A549 (cell line): ENCODE measurements around the gene POLD4. TPM values are rescaled to one million over a fixed set of nuclear protein-coding genes. Genes with fewer than 3 reads are reported as not detected.

Experiments
- ATAC-seq, 2 experiments: fragments of 200-7000 bp in 1 of 2; fragments of >200 bp in 1 of 2; cut with Nextera tagmentation in 1 of 2; cut with Tn5 transposase in 1 of 2; 3 replicates each; pipeline versions ENCODE4 v1.8.0 to v1.9.1; 2018 to 2020; ENCODE audit warnings: mild to moderate bottlenecking in 1 of 2, moderate library complexity in 1 of 2
- CTCF ChIA-PET: fragments of 300-600 bp; sonication (Branson Sonifier 250); formaldehyde crosslinking; extraction: SDS; loops from one replicate; lab custom pipeline; 2021; ENCODE audit warnings: antibody characterized with exemption, inconsistent platforms; lab: Yijun Ruan, JAX
- POLR2A ChIA-PET: fragments of 350-600 bp; formaldehyde crosslinking; extraction: SDS; loops from one replicate; lab custom pipeline; 2021; ENCODE audit warnings: antibody characterized with exemption, inconsistent platforms; lab: Yijun Ruan, JAX
- DNase-seq, 2 experiments: peaks; one replicate each; pipeline versions ENCODE4 v3.0.0 to v3.0.0-alpha.2; 2011 to 2016; ENCODE audit warnings: low read depth in 1 of 2, low spot score in 1 of 2
- FAIRE-seq: peaks from 2 replicates; lab custom pipeline; 2011; peaks lifted over from hg19 to GRCh38; lab: Jason Lieb, UNC
- H3K27ac ChIP-seq, 2 experiments: fragments of >200 bp; sonication (Bioruptor Twin); formaldehyde crosslinking; 3 replicates each; pipeline ENCODE4 v1.5.1; 2016 to 2017
- H3K4me1 ChIP-seq: fragments of >200 bp; sonication (Bioruptor Twin); formaldehyde crosslinking; 3 replicates; pipeline ENCODE4 v1.6.1; 2016
- H3K4me2 ChIP-seq: fragments of >200 bp; sonication (Bioruptor Twin); formaldehyde crosslinking; 3 replicates; pipeline ENCODE4 v1.6.1; 2016
- H3K4me3 ChIP-seq: fragments of >200 bp; sonication (Bioruptor Twin); formaldehyde crosslinking; 3 replicates; pipeline ENCODE4 v1.5.1; 2016
- H3K9me3 ChIP-seq: fragments of >200 bp; sonication (Bioruptor Twin); formaldehyde crosslinking; 3 replicates; pipeline ENCODE4 v1.6.1; 2016
- ATOH8 ChIP-seq: fragments of 250-450 bp; sonication (Bioruptor Pico); IDR thresholded peaks from 2 replicates; pipeline ENCODE4 v1.5.0; 2020; ENCODE audit warnings: low read depth, mild to moderate bottlenecking, moderate library complexity
- BCL3 ChIP-seq: fragments of >200 bp; sonication (Bioruptor Twin); formaldehyde crosslinking; IDR thresholded peaks from 3 replicates; pipeline ENCODE4 v1.6.1; 2016
- CBX8 ChIP-seq: fragments of 200-600 bp; sonication (generic); IDR thresholded peaks from 2 replicates; pipeline ENCODE4 v1.6.1; 2016
- CEBPB ChIP-seq, 2 experiments: fragments of >200 bp in 1 of 2; sonication (Bioruptor Twin) in 1 of 2; formaldehyde crosslinking in 1 of 2; IDR thresholded peaks; 2 replicates each; pipeline ENCODE4 v1.6.1; 2012 to 2016
- EP300 ChIP-seq, 2 experiments: fragments of >200 bp; sonication (Bioruptor Twin); formaldehyde crosslinking; IDR thresholded peaks; 2 replicates in 1 of 2; 3 replicates in 1 of 2; pipeline ENCODE4 v1.6.1; 2016 to 2017
- ESRRA ChIP-seq: fragments of 150-350 bp; IDR thresholded peaks from 2 replicates; pipeline ENCODE4 v1.6.1; 2014; ENCODE audit warnings: mild to moderate bottlenecking, low read length, borderline replicate concordance
- FOSL2 ChIP-seq, 2 experiments: fragments of 450-650 bp in 1 of 2; fragments of >200 bp in 1 of 2; sonication (Bioruptor Twin) in 1 of 2; formaldehyde crosslinking; IDR thresholded peaks; 2 replicates each; pipeline versions ENCODE4 v1.5.0 to v1.6.1; 2016 to 2020; ENCODE audit warnings: mild to moderate bottlenecking in 1 of 2, moderate library complexity in 1 of 2
- GATA3 ChIP-seq: IDR thresholded peaks from 2 replicates; pipeline ENCODE4 v1.6.1; 2012; ENCODE audit warnings: borderline replicate concordance
- HOXA7 ChIP-seq: fragments of 250-450 bp; sonication (Bioruptor Pico); IDR thresholded peaks from 2 replicates; pipeline ENCODE4 v1.5.0; 2020; ENCODE audit warnings: mild to moderate bottlenecking, moderate library complexity
- JUN ChIP-seq, 2 experiments: fragments of >200 bp; sonication (Bioruptor Twin); formaldehyde crosslinking; IDR thresholded peaks; 2 replicates in 1 of 2; 3 replicates in 1 of 2; pipeline ENCODE4 v1.6.1; 2016 to 2017
- JUNB ChIP-seq: fragments of >200 bp; sonication (Bioruptor Twin); formaldehyde crosslinking; IDR thresholded peaks from 2 replicates; pipeline ENCODE4 v1.6.1; 2016
- KDM1A ChIP-seq: fragments of 200-600 bp; sonication (generic); IDR thresholded peaks from 2 replicates; pipeline ENCODE4 v1.6.1; 2016; ENCODE audit warnings: low read depth, mild to moderate bottlenecking
- NFE2L2 ChIP-seq: fragments of 150-350 bp; conservative IDR thresholded peaks from 2 replicates; pipeline ENCODE4 v1.6.1; 2014; ENCODE audit warnings: low read length
- PBX3 ChIP-seq: IDR thresholded peaks from 2 replicates; pipeline ENCODE4 v1.6.1; 2012
- POLR2A ChIP-seq: IDR thresholded peaks from 2 replicates; pipeline ENCODE4 v1.6.1; 2012; ENCODE audit warnings: mild to moderate bottlenecking, low read length
- REST ChIP-seq: fragments of 200-600 bp; sonication (generic); IDR thresholded peaks from 2 replicates; pipeline ENCODE4 v1.6.1; 2016; ENCODE audit warnings: antibody characterized with exemption, mild to moderate bottlenecking, moderate library complexity
- RFX5 ChIP-seq: fragments of 450-650 bp; IDR thresholded peaks from 2 replicates; pipeline ENCODE4 v1.7.1; 2014; ENCODE audit warnings: antibody characterized with exemption, mild to moderate bottlenecking, moderate library complexity
- SREBF2 ChIP-seq: fragments of 450-650 bp; IDR thresholded peaks from 2 replicates; pipeline ENCODE4 v1.6.1; 2014; ENCODE audit warnings: mild to moderate bottlenecking, moderate library complexity
- TP53 ChIP-seq: fragments of 250-450 bp; sonication (Bioruptor Pico); IDR thresholded peaks from 2 replicates; pipeline ENCODE4 v1.5.0; 2021; ENCODE audit warnings: mild to moderate bottlenecking, moderate library complexity
- ZNF302 ChIP-seq: fragments of 250-450 bp; sonication (Bioruptor Pico); IDR thresholded peaks from 2 replicates; pipeline ENCODE4 v1.9.0; 2021; ENCODE audit warnings: inconsistent platforms, mild to moderate bottlenecking, moderate library complexity
- ZSCAN20 ChIP-seq: fragments of 250-450 bp; sonication (Bioruptor Pico); IDR thresholded peaks from 2 replicates; pipeline ENCODE4 v1.8.0; 2022; ENCODE audit warnings: mild to moderate bottlenecking, moderate library complexity
- WGBS: methylation state at CpG from one replicate; pipeline ENCODE4 v1.1.6; 2017; ENCODE audit errors: missing lambda C conversion rate; 5-methylcytosine and 5-hydroxymethylcytosine counted together
- polyA plus RNA-seq, 4 experiments: library from polyadenylated mRNA; depleted of rRNA in 3 of 4; stranded (reverse); fragments of >200 nt; fragmentation: RNase III in 1 of 4; extraction: RNeasy Plus Mini Kit Qiagen cat#74134 plus additional on column Dnase treatment in 1 of 4; gene quantifications; 2 replicates in 3 of 4; 3 replicates in 1 of 4; pipeline ENCODE4 v1.2.3, GENCODE V29; 2011 to 2017
- TF ChIP-seq, protein P1 (sequence below): fragments of 150-350 bp; IDR thresholded peaks from 2 replicates; pipeline ENCODE4 v1.6.1; 2014; ENCODE audit warnings: low read depth, mild to moderate bottlenecking, low read length
- TF ChIP-seq, protein P2 (sequence below): IDR thresholded peaks from 2 replicates; pipeline ENCODE4 v1.6.1; 2012; ENCODE audit warnings: low read depth, borderline replicate concordance

The POLD4 gene
- polyA plus RNA-seq, 2 of the 4 experiments (the other 2 are of a cell fraction) = 140 to 148 TPM

- ATAC-seq (peak; percentile 0 to 3; a peak in 3 of 6 replicates), FAIRE-seq (no peak)
- H3K27ac ChIP-seq = peak within 1 kb of the TSS; percentile 95 to 100
- peak within 1 kb of the TSS; percentile 95 for H3K4me2 ChIP-seq
- CTCF ChIA-PET = interaction anchor here (25.2 to 46.2 kb wide), 2 partner anchors 15 to 19 kb away, joined by 626 to 1913 read pairs; partner anchors contain the start of genes POLD4, PPP1CA, RAD9A and TBC1D10C
- H3K4me3 ChIP-seq = peak within 1 kb of the TSS; percentile 68
- H3K9me3 ChIP-seq = no peaks in the 10 kb centered on the region
- TF ChIP-seq ZSCAN20 (no peak), POLR2A (peak; percentile 5; the same call in 1 of the 2 replicates), ATOH8 (CRISPR knock-in tag) (no peak), JUNB (no peak), FOSL2 (IDR thresholded peaks at IDR 0.05) (no peak), FOSL2 (CRISPR knock-in tag; IDR thresholded peaks at IDR 0.05) (no peak; the same call in 1 of the 2 replicates), NFE2L2 (no peak), REST (peak; percentile 28; the same call in 1 of the 2 replicates), SREBF2 (no peak), JUN (IDR thresholded peaks at IDR 0.05) (no peak; a peak in 2 of 5 replicates), TP53 (peak; percentile 64; the same call in 1 of the 2 replicates), RFX5 (no peak), ESRRA (no peak), GATA3 (0 out of 2 replicates have a peak, but pooled peaks have one; percentile 12), PBX3 (no peak), CBX8 (no peak), KDM1A (no peak)
- TF ChIP-seq, protein P1, sequence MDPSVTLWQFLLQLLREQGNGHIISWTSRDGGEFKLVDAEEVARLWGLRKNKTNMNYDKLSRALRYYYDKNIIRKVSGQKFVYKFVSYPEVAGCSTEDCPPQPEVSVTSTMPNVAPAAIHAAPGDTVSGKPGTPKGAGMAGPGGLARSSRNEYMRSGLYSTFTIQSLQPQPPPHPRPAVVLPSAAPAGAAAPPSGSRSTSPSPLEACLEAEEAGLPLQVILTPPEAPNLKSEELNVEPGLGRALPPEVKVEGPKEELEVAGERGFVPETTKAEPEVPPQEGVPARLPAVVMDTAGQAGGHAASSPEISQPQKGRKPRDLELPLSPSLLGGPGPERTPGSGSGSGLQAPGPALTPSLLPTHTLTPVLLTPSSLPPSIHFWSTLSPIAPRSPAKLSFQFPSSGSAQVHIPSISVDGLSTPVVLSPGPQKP = no peak
- TF ChIP-seq, all 56 proteins: peak for 4
- DNase-seq = no peak
- POLR2A ChIA-PET = interaction anchor here (0.7 to 9.3 kb wide), 11 partner anchors 8 to 637 kb away, joined by 3 to 172 read pairs (median 10); partner anchors contain the start of genes AIP, ALDH3B1, KDM2A and POLD4
- WGBS = under 1% methylated on average over 12 of the region's 76 CpGs
- peaks cover 73% of the 10 kb centered on the region for H3K4me1 ChIP-seq
Measured at GRCh38 chr11:67372993-67373647, 19.8 kb upstream of the POLD4 start, which contains the start of gene CLCF1. CLCF1 (minus strand) TSS chr11:67373598; CDS start chr11:67373539, 59 bp downstream.

- ATAC-seq (no peak), FAIRE-seq (no peak)
- peak overlapping the region; percentile 68 for H3K4me3 ChIP-seq
- H3K4me1 ChIP-seq = peaks cover 73% of the 10 kb centered on the region
- H3K9me3 ChIP-seq = no peaks in the 10 kb centered on the region
- WGBS = 0% methylated on average over 12 of the region's 78 CpGs
- POLR2A ChIA-PET = interaction anchor here (0.6 to 9.3 kb wide), 4 partner anchors 10 to 26 kb away, joined by 11 to 172 read pairs (median 18); partner anchors contain the start of gene POLD4
- H3K4me2 ChIP-seq = peak overlapping the region; percentile 95
- CTCF ChIA-PET = interaction anchor here (0.6 to 46.2 kb wide), 4 partner anchors 14 to 36 kb away, joined by 3 to 1913 read pairs (median 316); partner anchors contain the start of genes POLD4, PPP1CA, RAD9A and TBC1D10C
- H3K27ac ChIP-seq = peak overlapping the region; percentile 95 to 100
- TF ChIP-seq ATOH8 (CRISPR knock-in tag) (0 out of 2 replicates have a peak, but pooled peaks have one; percentile 55), TP53 (0 out of 2 replicates have a peak, but pooled peaks have one; percentile 20), JUN (IDR thresholded peaks at IDR 0.05) (peak; percentile 92 to 94), BCL3 (peak; percentile 71), CEBPB (IDR thresholded peaks at IDR 0.05) (no peak), POLR2A (peak; percentile 49), EP300 (IDR thresholded peaks at IDR 0.05) (0 out of 5 replicates have a peak, but pooled peaks of 1 of the 2 experiments have one; percentile 15), HOXA7 (CRISPR knock-in tag) (peak; percentile 3; the same call in 1 of the 2 replicates), ZNF302 (CRISPR knock-in tag) (no peak)
- TF ChIP-seq, protein P2, sequence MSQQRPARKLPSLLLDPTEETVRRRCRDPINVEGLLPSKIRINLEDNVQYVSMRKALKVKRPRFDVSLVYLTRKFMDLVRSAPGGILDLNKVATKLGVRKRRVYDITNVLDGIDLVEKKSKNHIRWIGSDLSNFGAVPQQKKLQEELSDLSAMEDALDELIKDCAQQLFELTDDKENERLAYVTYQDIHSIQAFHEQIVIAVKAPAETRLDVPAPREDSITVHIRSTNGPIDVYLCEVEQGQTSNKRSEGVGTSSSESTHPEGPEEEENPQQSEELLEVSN = no peak
- TF ChIP-seq, all 56 proteins: peak for 7
- DNase-seq = no peak
Measured at GRCh38 chr11:67372321-67372992, 19.1 kb upstream of the POLD4 start.
